ENCODE data around the gene CYP2S1.
"Not testable (repeated sequence)": the region's sequence is repeated elsewhere in the genome, so short reads cannot be mapped to it uniquely, and the experiment has no call there.

Gene CYP2S1

DNA sequence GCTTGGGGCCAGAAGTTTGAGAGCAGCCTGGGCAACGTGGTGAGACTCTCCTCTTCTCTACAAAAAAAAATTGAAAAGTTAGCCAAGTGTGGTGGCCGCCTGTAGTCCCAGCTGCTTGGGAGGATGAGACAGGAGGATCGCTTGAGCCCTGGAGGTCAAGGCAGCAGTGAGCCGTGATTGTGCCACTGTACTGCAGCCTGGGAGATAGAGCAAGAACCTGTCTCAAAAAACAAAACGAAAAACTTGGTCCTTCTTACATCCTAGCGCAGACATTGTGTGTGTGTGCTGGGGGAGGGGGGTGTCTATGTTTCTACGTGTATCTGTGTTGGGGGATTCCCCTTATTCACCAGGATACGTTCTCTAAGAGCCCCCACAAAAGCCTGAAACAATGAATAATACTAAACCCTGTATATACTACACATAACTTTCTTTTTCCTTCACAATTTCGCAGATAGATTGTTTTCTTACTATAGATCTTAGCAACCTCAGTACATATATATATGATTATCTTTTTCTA is 33.9 kb downstream of the CYP2S1 start:
- DNase-seq = no peak
- TF ChIP-seq POLR2A (IDR thresholded peaks at IDR 0.05; ENCODE audit: low read length) (no peak), GATA1 (IDR thresholded peaks at IDR 0.05; ENCODE audit: low read depth, low read length) (no peak)

DNA sequence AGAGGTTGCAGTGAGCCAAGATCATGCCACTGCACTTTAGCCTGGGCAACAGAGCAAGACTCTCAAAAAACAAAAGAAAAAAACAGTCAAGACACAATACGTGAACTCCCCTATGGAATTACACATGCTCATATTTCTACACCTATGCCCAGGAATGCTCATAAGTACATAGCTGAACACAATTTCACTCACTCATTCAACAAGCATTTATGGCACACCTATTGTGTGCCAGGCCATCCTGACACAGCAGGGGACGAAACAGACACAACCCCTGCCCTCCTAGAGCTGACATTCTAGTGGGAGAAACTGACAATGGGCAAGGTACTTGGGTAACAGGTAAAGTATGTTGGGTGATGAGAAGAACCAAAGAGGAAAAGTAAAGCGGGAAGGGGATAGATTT is 35.5 kb downstream of the CYP2S1 start:
- DNase-seq = no peak
- TF ChIP-seq POLR2A (IDR thresholded peaks at IDR 0.05; ENCODE audit: low read length) = no peak
- TF ChIP-seq GATA1 (IDR thresholded peaks at IDR 0.05; ENCODE audit: low read depth, low read length) = no peak

DNA sequence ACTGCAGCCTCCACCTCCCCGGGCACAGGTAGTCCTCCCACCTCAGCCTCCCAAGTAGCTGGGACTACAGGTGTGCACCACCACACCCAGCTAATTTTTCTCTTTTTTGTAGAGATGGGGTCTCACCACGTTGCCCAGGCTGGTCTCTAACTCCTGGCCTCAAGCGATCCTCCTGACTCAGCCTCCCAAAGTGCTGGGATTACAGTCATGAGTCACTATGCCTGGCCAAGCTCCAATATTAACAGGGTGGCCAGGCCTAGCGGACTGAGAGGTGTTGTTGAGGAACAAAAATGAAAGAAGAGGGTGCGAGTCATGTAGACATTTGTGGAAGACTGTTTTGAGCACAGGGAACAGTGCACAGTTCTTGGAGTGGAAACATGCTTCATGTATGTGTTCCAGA is 36.3 kb downstream of the CYP2S1 start:
- DNase-seq = not testable (repeated sequence)

DNA sequence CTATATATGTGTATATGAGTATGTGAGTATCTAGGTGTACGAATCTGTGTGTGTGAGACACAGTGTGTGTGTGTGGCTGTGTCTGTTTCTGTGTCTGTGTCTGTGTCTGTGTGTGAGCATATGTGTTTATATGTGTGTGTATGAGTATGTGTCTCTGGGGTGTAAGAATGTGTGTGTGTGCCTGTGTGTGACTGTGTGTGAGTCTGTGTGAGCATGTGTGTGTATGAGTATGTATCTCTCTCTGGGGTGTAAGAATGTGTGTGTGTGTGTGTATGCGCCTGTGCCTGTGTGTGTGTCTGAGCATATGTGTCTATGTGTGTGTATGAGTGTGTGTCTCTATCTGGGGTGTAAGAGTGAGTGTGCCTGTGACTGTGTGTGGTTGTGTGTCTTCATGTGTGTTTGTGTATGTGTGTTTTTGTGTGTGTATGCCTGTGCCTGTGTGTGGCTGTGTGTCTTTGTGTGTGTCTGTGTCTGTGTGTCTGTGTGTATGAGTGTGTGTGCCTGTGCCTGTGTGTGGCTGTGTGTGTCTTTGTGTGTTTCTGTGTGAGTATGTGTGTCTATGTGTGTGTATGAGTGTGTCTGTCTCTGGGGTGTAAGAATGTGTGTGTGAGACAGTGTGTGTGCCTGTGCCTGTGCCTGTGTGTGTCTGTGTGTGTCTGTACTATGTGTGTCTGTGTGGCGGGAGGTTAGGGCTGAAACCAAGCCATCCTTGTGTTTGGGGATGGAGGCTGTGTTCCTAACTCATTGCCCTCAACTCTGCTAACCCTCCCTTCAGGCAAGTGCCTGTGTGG is 37.2 kb downstream of the CYP2S1 start:
- TF ChIP-seq GATA1 (IDR thresholded peaks at IDR 0.05; ENCODE audit: low read depth, low read length) (no peak), POLR2A (IDR thresholded peaks at IDR 0.05; ENCODE audit: low read length) (no peak)
- DNase-seq = no peak

DNA sequence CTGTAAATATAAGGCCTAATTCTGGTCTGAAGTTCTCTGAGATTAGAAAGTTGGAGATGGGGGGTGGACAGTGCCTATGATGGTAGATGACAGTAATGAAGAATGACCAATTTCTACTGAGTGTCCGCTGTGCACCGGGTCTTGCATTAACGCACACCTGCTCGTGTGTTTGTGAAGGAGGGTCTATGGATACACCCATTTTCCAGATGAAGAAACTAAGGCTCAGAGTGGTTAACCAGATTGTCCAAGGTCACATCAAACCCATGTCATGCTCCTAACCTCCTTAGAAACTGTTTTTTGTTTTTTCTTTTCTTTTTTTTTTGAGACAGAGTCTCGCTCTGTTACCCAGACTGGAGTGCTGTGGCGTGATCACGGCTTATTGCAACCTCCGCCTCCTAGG is 39.7 kb downstream of the CYP2S1 start:
- no peak for TF ChIP-seq GATA1 (IDR thresholded peaks at IDR 0.05; ENCODE audit: low read depth, low read length)
- no peak for TF ChIP-seq POLR2A (IDR thresholded peaks at IDR 0.05; ENCODE audit: low read length)
- no peak for DNase-seq

DNA sequence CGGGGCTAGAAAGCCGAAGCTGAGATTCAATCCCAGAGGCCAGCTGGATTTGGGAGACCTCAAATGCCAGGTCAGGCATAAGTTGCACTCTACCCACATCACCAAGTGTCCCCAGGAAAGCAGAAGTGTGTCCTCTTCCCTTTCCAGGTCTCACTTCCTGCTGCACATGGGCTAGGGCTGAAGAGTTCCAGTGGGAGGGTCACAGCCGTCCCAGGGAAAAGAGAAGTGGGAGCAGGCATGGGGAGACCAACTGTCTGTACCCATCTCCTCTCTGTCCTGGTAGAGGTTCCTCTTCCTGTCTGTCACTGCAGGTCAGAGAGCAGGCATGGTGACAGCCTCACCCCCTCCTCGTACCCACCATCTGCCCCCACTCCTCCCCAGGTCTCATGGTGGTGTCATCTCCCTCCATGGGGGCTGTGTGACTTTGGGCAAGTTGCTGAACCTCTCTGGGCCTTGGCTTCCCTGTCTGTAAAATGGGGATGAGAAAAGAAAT is 40.8 kb downstream of the CYP2S1 start:
- no peak for DNase-seq
- TF ChIP-seq POLR2A (IDR thresholded peaks at IDR 0.05; ENCODE audit: low read length) = no peak
- no peak for TF ChIP-seq GATA1 (IDR thresholded peaks at IDR 0.05; ENCODE audit: low read depth, low read length)

DNA sequence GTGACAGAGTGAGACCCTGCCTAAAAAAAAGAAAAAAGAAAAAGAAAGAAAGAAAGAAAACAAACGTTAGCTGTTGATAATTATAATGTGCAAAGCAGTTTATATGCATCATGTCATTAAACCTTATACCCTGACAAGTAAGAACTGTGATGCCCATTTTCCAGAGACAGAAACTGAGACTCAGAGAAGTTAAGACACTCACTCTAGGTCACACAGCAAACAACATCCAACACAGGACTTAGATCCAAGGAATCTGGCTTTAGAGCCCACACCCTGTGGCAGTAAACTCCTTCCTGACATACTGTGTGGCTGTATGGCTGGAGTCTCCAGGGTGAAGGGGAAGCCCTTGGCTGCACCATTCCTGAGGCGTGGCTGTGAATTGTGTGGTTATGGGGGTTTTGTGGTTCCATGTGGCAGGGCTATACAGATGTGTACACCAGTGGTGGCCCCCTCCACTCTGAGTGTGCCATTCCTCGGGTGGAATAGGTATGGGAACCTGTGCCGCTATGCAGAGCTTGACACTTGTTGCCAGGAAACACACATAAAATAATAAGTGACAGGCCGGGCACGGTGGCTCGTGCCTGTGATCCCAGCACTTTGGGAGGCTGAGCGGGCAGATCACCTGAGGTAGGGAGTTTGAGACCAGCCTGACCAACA is 41.6 kb downstream of the CYP2S1 start:
- no peak for TF ChIP-seq POLR2A (IDR thresholded peaks at IDR 0.05; ENCODE audit: low read length)
- TF ChIP-seq GATA1 (IDR thresholded peaks at IDR 0.05; ENCODE audit: low read depth, low read length) = no peak
- no peak for DNase-seq

DNA sequence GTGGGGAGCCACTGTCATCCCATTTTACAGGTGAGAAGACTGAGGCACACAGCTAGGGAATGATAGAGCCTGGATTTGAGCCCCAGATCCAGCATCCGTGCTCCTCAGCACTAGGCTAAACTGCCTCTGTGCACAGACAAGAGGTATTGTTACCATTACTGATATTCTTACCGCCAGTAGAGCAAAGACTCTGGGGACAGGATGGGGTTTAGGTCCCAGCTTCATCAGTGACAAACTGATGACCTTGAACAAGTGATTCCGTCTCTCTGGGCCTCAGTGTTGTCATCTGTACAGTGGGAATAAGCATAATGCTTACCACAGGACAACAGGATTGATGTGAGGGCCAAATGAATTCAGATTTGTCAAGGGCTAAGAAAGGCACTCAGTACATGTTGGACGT is 42.5 kb downstream of the CYP2S1 start:
- DNase-seq = no peak
- TF ChIP-seq GATA1 (IDR thresholded peaks at IDR 0.05; ENCODE audit: low read depth, low read length) (no peak), POLR2A (IDR thresholded peaks at IDR 0.05; ENCODE audit: low read length) (no peak)

DNA sequence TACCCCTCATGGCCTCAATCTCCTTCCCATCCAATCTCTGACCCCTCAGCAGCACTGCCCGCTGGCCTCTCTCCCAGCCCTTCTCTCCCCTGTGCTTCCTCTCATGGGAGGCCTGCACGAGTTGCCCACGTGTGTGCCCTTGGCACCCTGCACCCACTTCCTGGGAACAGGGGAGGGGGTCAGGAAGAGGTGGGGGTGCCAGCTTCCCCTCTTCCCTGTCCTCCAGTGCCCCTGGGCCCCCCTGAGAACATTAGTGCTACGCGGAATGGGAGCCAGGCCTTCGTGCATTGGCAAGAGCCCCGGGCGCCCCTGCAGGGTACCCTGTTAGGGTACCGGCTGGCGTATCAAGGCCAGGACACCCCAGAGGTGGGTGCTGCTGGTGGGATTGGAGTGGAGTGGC is 45.2 kb downstream of the CYP2S1 start:
- no peak for DNase-seq
- TF ChIP-seq GATA1 (IDR thresholded peaks at IDR 0.05; ENCODE audit: low read depth, low read length) (no peak), POLR2A (IDR thresholded peaks at IDR 0.05; ENCODE audit: low read length) (no peak)

DNA sequence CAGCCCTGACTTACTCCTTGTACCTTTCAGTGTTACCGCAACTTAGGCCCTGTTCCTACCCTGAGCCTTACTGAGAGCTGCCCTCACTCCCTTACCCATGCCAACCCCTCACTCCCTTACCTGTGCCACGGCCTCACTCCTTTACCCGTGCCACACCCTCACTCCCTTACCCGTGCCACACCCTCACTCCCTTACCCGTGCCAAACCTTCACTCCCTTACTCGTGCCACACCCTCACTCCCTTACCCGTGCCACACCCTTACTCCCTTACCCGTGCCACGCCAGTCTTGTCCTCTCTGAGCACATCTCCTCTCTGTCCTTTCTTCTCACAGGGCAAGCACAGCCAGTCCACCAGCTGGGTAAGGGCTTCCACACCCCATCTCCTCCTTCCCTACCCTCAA is 46.3 kb downstream of the CYP2S1 start:
- no peak for TF ChIP-seq POLR2A (IDR thresholded peaks at IDR 0.05; ENCODE audit: low read length)
- no peak for TF ChIP-seq GATA1 (IDR thresholded peaks at IDR 0.05; ENCODE audit: low read depth, low read length)
- DNase-seq = no peak

DNA sequence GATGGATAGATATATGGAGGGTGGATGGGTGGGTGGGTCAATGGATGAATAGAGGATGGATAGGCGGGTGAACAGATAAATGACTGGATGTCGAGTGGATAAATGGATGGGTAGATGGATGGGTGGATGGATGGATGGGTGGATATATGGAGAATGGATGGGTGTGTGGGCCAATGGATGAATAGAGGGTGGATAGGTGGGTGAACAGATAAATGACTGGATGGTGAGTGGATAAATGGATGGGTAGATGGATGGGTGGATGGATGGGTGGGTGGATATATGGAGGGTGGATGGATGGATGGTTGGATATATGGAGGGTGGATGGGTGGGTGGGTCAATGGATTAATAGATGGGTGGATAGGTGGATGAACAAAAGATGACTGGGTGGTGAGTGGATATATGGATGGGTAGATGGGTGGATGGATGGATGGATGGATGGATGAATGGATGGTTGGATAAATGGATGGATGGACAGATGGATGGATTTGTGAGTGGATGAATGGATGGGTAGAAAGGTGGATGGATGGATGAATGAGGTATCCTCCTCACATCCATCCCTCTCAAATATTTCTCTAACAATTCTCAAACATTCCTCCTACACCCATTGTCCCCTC is 47.0 kb downstream of the CYP2S1 start:
- DNase-seq = no peak
- no peak for TF ChIP-seq POLR2A (IDR thresholded peaks at IDR 0.05; ENCODE audit: low read length)
- no peak for TF ChIP-seq GATA1 (IDR thresholded peaks at IDR 0.05; ENCODE audit: low read depth, low read length)

DNA sequence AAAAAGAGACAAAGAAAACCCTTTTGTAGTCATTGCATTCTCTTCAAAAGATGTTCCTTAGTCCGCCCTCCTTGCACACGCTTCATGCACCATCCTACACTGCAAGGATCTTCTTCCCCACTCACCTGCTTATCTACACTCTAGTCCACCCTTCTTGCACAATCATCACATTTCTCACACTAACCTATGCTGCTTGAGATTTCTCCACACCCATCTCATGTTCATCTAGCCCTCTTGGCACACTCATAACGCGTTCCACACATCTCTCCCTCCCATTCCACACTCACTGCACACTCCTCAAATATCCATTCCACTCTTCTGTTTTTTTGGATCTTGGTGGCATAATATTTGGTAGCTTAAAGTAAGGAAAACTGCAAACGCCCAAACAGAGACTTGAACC is 48.8 kb downstream of the CYP2S1 start:
- no peak for DNase-seq
- no peak for TF ChIP-seq GATA1 (IDR thresholded peaks at IDR 0.05; ENCODE audit: low read depth, low read length)
- TF ChIP-seq POLR2A (IDR thresholded peaks at IDR 0.05; ENCODE audit: low read length) = no peak

DNA sequence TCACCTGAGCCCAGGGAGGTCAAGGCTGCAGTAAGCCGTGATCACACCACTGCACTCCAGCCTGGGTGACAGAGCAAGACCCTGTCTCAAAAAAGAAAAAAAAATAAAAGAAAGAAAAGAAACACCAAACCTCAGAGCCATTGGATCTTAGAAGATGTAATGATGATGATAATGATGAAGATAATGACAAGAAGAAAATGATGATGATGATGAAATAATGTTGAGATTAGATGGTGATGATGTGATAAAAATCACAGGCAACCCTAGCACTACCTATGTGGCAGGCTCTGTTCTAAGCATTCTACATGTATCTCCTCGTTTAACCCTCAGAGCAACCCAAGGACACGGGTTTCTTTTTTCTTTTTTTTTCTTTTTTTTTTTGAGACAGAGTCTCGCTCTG is 51.1 kb downstream of the CYP2S1 start:
- TF ChIP-seq GATA1 (IDR thresholded peaks at IDR 0.05; ENCODE audit: low read depth, low read length) (no peak), POLR2A (IDR thresholded peaks at IDR 0.05; ENCODE audit: low read length) (no peak)
- no peak for DNase-seq

DNA sequence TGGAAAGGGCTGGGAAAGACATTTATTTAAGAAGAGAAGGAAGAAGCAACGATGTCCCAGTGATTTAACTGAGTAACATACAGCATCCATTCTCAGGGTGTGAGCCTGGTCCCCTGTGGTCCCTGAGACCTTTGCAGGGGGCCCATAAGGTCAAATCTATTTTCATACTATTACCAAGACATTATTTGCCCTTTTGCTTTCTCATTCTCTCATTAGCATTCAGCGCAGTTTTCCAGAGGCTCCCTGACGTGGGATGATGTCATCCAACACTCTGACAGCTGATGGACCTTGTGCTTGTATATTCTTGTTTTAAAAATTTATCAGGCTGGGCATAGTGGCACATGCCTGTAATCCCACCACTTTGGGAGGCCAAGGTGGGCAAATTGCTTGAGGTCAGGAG is 52.8 kb downstream of the CYP2S1 start:
- TF ChIP-seq POLR2A (IDR thresholded peaks at IDR 0.05; ENCODE audit: low read length) (no peak), GATA1 (IDR thresholded peaks at IDR 0.05; ENCODE audit: low read depth, low read length) (no peak)

More for the DNA sequence above, 52.8 kb downstream of the CYP2S1 start:
- no peak for DNase-seq

Data from erythroblast (primary cell).